ENCODE measurements around the gene TMEM132A.

Gene TMEM132A

DNA sequence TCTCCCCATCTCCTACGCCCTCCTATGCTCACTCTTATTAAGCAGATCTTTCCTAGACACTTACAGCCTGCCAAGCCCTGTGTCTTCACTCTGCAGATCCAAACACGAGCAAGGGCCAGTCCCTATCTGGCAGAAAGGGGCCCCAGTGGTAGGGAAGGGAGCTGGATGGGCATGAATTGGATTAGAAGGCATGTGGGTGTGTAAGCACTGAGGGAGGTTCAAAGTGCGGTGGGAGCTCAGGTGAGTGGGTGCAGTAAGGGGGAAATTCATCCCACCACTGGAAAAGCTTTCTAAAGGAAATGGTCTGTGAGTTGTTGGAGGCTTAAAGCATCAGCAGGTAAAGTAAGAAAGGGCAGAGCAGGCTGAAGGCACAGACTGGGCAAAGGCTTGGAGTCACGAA lies 5.5 kb downstream of the TMEM132A start:
- H3K4me1 Mint-ChIP-seq (ENCODE audit: low read depth in 2 of 2): peaks cover 3 to 5% of the 10 kb centered on the region in 2 donors
- H3K27ac Mint-ChIP-seq: no peak overlapping the region
- peaks cover 12 to 67% of the 10 kb centered on the region in 2 donors for H3K27me3 Mint-ChIP-seq
- H3K4me3 Mint-ChIP-seq: no peak overlapping the region
- DNase-seq: no peak
- peaks cover 6% of the 10 kb centered on the region for H3K36me3 Mint-ChIP-seq (ENCODE audit: insufficient read depth)
- no peaks in the 10 kb centered on the region for H3K9me3 Mint-ChIP-seq
- no peak for ATAC-seq (replicated peaks)

GRCh38 chr11:60930394-60930793 lies 6.1 kb downstream of the TMEM132A start:
- Mint-ChIP-seq H3K36me3 (ENCODE audit: insufficient read depth) (peaks cover 6% of the 10 kb centered on the region), H3K9me3 (no peaks in the 10 kb centered on the region), H3K4me3 (no peak overlapping the region), H3K27ac (peak overlapping the region in 1 of 2 donors; percentile 53), H3K4me1 (ENCODE audit: low read depth in 2 of 2) (peaks cover 0 to 1% of the 10 kb centered on the region in 2 donors), H3K27me3 (peaks cover 8 to 67% of the 10 kb centered on the region in 2 donors)
- DNase-seq (no peak), ATAC-seq (replicated peaks) (no peak)

DNA sequence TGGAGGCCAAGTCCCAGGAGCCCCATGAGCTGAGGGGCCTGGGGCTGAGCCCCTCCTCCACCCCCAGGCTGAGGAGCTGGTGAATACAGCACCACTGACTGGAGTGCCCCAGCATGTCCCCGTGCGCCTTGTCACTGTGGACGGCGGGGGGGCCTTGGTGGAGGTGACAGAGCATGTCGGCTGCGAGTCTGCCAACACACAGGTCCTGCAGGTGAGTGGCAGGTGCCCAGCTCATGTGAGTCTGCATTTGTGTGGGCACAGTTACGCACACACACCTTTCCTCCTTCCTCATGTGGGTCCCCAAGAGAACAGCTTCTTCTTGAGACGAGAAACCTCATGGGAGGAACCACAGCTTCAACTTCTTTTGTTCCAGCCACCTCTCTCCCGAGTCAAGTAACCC lies 7.7 kb downstream of the TMEM132A start:
- peak; percentile 43 for ATAC-seq (replicated peaks)
- Mint-ChIP-seq H3K4me1 (ENCODE audit: low read depth in 2 of 2) (no peaks in the 10 kb centered on the region), H3K27me3 (peaks cover 9 to 52% of the 10 kb centered on the region in 2 donors), H3K36me3 (ENCODE audit: insufficient read depth) (peaks cover 6% of the 10 kb centered on the region), H3K9me3 (no peaks in the 10 kb centered on the region), H3K27ac (no peak overlapping the region), H3K4me3 (no peak overlapping the region)
- DNase-seq: no peak

DNA sequence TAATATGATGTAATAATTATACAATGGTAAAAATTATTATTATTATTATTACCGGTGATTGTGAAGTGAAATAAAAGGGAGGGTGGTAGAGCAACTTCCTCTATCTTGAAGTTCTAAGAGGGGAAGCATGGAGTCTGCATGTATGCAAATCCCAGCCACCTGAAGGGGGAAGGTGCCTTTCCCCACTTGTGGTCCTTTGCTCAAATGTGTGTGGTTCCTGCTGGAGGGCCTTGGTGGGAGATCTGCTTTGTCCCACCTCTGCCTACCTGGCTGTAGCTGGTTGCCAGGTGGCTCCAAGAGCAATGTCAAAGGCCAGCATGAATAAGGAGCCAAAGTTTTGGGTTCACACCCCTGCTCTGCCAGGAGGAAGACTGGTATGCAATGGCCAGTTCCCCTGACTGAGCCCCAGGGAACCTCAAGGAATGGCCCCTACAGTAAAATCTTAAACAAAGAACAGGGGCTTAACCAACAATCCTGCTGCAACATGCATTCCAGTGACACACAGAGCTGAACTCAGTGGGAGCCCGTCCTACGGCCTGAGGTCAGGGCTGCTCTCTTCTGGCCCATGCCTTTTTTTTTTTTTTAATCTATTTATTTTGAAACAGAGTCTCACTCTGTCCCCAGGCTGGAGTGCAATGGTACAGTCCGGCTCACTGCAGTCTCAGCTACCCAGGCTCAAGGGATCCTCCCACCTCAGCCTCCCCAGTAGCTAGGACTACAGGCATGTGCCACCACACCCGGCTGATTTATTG lies 8.5 kb downstream of the TMEM132A start:
- ATAC-seq (replicated peaks) (no peak), DNase-seq (no peak)
- peaks cover 17 to 47% of the 10 kb centered on the region in 2 donors for H3K27me3 Mint-ChIP-seq
- no peaks in the 10 kb centered on the region for H3K4me1 Mint-ChIP-seq (ENCODE audit: low read depth in 2 of 2)
- no peak overlapping the region for H3K4me3 Mint-ChIP-seq
- peaks cover 3% of the 10 kb centered on the region for H3K36me3 Mint-ChIP-seq (ENCODE audit: insufficient read depth)
- no peak overlapping the region for H3K27ac Mint-ChIP-seq
- H3K9me3 Mint-ChIP-seq: no peaks in the 10 kb centered on the region

- Mint-ChIP-seq H3K4me3 (no peak overlapping the region), H3K27ac (no peak overlapping the region), H3K36me3 (ENCODE audit: insufficient read depth) (peaks cover 3% of the 10 kb centered on the region), H3K9me3 (no peaks in the 10 kb centered on the region), H3K4me1 (ENCODE audit: low read depth in 2 of 2) (no peaks in the 10 kb centered on the region), H3K27me3 (peaks cover 25 to 53% of the 10 kb centered on the region in 2 donors)
- DNase-seq (no peak), ATAC-seq (replicated peaks) (no peak)
These were observed 9.3 kb downstream of the TMEM132A start for GRCh38 chr11:60933416-60934123.

GRCh38 chr11:60934124-60934789 lies 10.0 kb downstream of the TMEM132A start:
- no peaks in the 10 kb centered on the region for H3K4me1 Mint-ChIP-seq (ENCODE audit: low read depth in 2 of 2)
- H3K27ac Mint-ChIP-seq: no peak overlapping the region
- H3K27me3 Mint-ChIP-seq: peaks cover 27 to 56% of the 10 kb centered on the region in 2 donors
- H3K9me3 Mint-ChIP-seq: no peaks in the 10 kb centered on the region
- DNase-seq: no peak
- no peak for ATAC-seq (replicated peaks)
- no peak overlapping the region for H3K4me3 Mint-ChIP-seq
- peaks cover 6% of the 10 kb centered on the region for H3K36me3 Mint-ChIP-seq (ENCODE audit: insufficient read depth)

DNA sequence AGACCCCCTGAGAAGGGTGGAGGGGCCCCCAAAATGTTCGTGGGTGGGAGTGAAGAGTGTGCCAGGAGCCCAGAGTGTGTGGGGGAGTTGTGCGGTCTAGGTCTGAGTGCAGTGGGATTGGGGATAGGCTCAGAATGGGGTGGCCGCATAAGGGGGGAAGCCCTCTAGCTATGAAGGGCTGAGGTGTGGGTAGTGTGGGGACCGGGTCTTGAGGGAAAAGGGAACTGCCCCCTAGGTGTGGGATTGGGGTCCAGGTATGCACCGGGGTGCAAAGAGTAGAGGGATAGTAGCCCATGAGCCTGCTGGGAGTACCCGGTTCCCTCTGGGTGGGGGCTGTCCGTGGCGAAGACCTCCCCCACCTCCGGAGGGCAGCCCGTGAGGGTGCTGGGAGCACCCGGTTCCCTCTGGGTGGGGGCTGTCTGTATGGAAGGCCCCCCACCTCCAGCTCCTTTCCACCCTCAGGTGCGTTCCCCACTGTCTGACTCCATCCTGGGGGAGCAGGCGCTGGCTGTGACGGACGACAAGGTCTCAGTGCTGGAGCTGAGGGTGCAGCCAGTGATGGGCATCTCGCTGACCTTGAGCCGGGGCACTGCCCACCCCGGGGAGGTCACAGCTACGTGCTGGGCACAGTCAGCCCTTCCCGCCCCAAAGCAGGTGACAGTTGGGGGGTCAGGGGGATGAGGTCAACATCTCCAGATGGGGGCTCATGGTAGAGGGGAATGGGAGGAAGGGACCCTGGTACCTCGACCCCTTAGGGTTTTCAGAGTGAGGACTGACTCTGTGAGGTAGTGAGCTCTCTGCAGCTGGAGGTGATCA lies 10.7 kb downstream of the TMEM132A start:
- Mint-ChIP-seq H3K4me1 (ENCODE audit: low read depth in 2 of 2) (no peaks in the 10 kb centered on the region), H3K27me3 (peaks cover 27 to 48% of the 10 kb centered on the region in 2 donors), H3K9me3 (no peaks in the 10 kb centered on the region), H3K27ac (no peak overlapping the region), H3K4me3 (no peak overlapping the region), H3K36me3 (ENCODE audit: insufficient read depth) (peaks cover 6% of the 10 kb centered on the region)
- DNase-seq (no peak), ATAC-seq (replicated peaks) (no peak)

GRCh38 chr11:60935676-60936442 lies 11.6 kb downstream of the TMEM132A start:
- H3K4me1 Mint-ChIP-seq (ENCODE audit: low read depth in 2 of 2): no peaks in the 10 kb centered on the region
- H3K27ac Mint-ChIP-seq: no peak overlapping the region
- no peak overlapping the region for H3K4me3 Mint-ChIP-seq
- ATAC-seq (replicated peaks): no peak
- H3K9me3 Mint-ChIP-seq: no peaks in the 10 kb centered on the region
- no peak for DNase-seq
- peaks cover 6% of the 10 kb centered on the region for H3K36me3 Mint-ChIP-seq (ENCODE audit: insufficient read depth)
- peaks cover 24 to 41% of the 10 kb centered on the region in 2 donors for H3K27me3 Mint-ChIP-seq

GRCh38 chr11:60936467-60937143 lies 12.3 kb downstream of the TMEM132A start:
- Mint-ChIP-seq H3K27ac (no peak overlapping the region), H3K4me1 (ENCODE audit: low read depth in 2 of 2) (no peaks in the 10 kb centered on the region), H3K4me3 (no peak overlapping the region), H3K36me3 (ENCODE audit: insufficient read depth) (peaks cover 6% of the 10 kb centered on the region), H3K9me3 (no peaks in the 10 kb centered on the region), H3K27me3 (peaks cover 29 to 41% of the 10 kb centered on the region in 2 donors)
- DNase-seq: no peak
- no peak for ATAC-seq (replicated peaks)

- no peak overlapping the region for H3K27ac Mint-ChIP-seq
- DNase-seq: no peak
- ATAC-seq (replicated peaks): no peak
- H3K4me3 Mint-ChIP-seq: no peak overlapping the region
- peaks cover 6% of the 10 kb centered on the region for H3K36me3 Mint-ChIP-seq (ENCODE audit: insufficient read depth)
- H3K4me1 Mint-ChIP-seq (ENCODE audit: low read depth in 2 of 2): no peaks in the 10 kb centered on the region
- peaks cover 30 to 41% of the 10 kb centered on the region in 2 donors for H3K27me3 Mint-ChIP-seq
- H3K9me3 Mint-ChIP-seq: no peaks in the 10 kb centered on the region
These were observed 12.9 kb downstream of the TMEM132A start for GRCh38 chr11:60937144-60937527.

- no peak for ATAC-seq (replicated peaks)
- Mint-ChIP-seq H3K4me1 (ENCODE audit: low read depth in 2 of 2) (no peaks in the 10 kb centered on the region), H3K36me3 (ENCODE audit: insufficient read depth) (peaks cover 6% of the 10 kb centered on the region), H3K27ac (peak overlapping the region in 1 of 2 donors; percentile 5), H3K9me3 (no peaks in the 10 kb centered on the region), H3K27me3 (peaks cover 30 to 41% of the 10 kb centered on the region in 2 donors), H3K4me3 (no peak overlapping the region)
- no peak for DNase-seq
These were observed 13.6 kb downstream of the TMEM132A start for GRCh38 chr11:60937811-60938210.

DNA sequence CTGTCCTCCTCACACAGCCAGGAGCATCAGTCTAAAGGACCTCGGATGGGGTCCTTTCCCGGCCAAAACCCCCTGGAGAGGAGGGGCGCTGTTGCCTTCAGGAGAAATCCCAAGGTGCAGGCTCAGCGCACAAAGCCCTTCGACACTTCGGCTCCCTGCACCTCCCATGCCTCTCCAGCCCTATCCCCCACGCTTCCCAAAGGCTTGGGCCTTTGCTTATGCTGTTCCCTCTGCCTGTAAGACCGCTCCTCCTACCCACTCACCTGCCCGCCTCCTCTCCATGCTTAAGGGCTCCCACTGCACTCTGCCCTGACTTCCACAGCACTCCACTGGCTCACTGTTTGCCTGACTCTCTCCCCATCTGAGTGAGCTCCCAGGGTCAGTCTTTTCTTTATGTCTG lies 14.2 kb downstream of the TMEM132A start:
- no peak overlapping the region for H3K4me3 Mint-ChIP-seq
- no peaks in the 10 kb centered on the region for H3K9me3 Mint-ChIP-seq
- peak overlapping the region; percentile 5 to 9 for H3K27ac Mint-ChIP-seq
- H3K27me3 Mint-ChIP-seq: peaks cover 30 to 41% of the 10 kb centered on the region in 2 donors
- no peaks in the 10 kb centered on the region for H3K4me1 Mint-ChIP-seq (ENCODE audit: low read depth in 2 of 2)
- ATAC-seq (replicated peaks) (no peak), DNase-seq (no peak)
- peaks cover 6% of the 10 kb centered on the region for H3K36me3 Mint-ChIP-seq (ENCODE audit: insufficient read depth)

All from effector memory CD8-positive, alpha-beta T cell (primary cell).